Choroid plexus epithelial cell (primary cell): ENCODE measurements around the gene NRG2.

Source experiments
- DNase-seq: peaks from one replicate; pipeline ENCODE4 v3.0.0-alpha.2; 2010; ENCODE audit warnings: low read depth
- H3K4me3 ChIP-seq: 2 replicates; pipeline ENCODE4 v1.5.1; 2011; ENCODE audit warnings: low read depth, mild to moderate bottlenecking, control low read depth, low read length, moderate library complexity
- TF ChIP-seq, protein P1 (sequence below): conservative IDR thresholded peaks from 2 replicates; pipeline ENCODE4 v1.5.1; 2011; ENCODE audit warnings: low read depth, mild to moderate bottlenecking, control low read depth, inconsistent platforms, low read length, moderate library complexity

Gene NRG2

DNA sequence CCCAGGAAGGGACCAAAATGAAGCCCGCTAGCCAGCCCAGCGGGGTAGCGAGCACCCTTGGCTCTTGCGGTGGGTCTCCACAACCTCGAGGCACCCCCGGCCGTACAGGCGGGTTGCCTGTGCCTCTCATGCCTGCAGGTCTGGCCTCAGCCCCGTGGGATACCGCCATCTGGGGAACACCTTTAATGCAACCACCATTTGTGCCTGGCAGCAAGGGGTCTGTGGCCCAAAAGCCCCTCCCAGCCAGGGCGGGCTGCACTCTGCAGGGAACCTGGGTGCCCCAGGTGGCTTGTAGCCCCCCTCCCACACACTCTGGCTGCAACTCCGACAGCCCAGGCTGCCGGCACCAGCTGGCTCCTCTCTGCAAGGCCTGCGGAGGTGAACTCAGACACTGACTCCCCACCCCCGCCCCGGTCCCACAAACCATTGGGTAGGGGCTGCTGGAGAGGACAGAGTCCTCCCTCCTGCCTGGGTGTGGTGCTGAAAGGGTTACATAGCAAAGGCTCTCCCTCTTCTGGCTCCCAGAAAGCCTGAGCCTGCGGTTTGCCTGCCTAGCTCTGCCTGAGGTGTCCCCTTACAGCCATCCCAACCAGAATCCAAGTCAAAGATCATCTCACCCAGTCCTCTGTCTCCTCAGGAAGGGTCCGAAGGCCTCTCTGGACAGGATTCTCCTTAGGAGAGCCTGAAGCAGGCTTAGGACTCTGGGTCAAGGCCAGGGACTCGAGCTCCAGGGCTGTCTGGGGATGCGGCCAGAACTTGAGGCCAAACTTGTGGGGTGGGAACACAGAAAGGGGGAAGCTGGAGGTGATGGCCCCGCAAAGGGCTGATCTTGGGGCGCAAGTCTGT, 138.1 kb downstream of the NRG2 start:
- TF ChIP-seq, protein P1, sequence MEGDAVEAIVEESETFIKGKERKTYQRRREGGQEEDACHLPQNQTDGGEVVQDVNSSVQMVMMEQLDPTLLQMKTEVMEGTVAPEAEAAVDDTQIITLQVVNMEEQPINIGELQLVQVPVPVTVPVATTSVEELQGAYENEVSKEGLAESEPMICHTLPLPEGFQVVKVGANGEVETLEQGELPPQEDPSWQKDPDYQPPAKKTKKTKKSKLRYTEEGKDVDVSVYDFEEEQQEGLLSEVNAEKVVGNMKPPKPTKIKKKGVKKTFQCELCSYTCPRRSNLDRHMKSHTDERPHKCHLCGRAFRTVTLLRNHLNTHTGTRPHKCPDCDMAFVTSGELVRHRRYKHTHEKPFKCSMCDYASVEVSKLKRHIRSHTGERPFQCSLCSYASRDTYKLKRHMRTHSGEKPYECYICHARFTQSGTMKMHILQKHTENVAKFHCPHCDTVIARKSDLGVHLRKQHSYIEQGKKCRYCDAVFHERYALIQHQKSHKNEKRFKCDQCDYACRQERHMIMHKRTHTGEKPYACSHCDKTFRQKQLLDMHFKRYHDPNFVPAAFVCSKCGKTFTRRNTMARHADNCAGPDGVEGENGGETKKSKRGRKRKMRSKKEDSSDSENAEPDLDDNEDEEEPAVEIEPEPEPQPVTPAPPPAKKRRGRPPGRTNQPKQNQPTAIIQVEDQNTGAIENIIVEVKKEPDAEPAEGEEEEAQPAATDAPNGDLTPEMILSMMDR, result no peak
- no peak overlapping the region for H3K4me3 ChIP-seq
- DNase-seq, result no peak

DNA sequence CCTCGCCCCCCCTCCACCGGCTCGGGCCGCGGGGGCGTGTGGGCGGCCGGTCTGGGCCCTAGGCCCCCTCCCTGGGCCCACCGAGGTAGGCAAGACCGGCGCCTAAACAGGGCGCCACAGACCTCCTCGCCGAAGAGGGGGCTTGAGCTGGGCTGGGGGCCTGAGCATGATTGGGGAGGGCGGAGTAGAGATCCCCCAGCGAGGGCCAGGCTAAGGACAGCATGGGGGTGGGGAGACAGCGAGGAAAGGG, 138.6 kb downstream of the NRG2 start:
- H3K4me3 ChIP-seq, result no peak overlapping the region
- TF ChIP-seq, protein P1, result no peak
- no peak for DNase-seq

DNA sequence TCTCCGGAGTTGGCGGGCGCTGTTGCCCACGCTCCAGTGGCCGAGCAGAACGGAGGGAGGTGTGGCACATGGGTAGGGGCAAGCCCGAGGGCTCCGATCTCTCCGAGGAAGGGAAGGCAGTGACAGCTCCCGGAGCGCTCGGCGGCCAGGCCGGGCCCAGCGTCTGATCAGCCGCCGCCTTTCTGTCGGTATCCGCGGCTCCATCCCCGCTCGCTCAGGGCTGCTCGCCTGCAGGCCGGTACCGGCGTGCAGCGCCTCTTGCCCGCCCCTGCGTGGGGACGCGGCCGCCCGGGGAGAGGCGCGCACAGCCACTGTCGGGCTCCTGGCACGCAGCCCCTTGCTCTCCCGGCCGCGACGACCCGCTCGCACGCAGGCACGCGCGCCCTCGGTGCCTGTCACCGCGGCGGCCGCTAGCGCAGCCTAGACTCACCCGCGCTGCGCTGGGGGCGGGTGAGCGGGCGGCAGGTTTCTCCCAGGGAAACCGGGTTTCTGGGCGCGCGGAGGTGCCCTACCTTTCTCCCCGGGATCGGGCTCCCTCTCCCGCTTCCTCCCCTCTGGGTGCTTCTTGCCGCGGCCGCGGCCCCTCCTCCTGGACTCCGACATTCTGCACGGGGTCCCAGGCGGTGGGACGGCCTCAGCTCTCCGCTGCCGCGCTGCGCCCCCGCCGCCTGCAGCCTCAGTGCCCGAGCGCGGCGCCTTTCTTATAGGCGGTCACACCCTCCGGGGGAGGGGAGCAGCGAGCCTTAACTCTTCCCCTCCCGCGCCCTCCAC, 139.1 kb downstream of the NRG2 start:
- H3K4me3 ChIP-seq, result no peak overlapping the region
- TF ChIP-seq, protein P1, result no peak

GRCh38 chr5:139903450-139903794, 139.7 kb downstream of the NRG2 start:
- TF ChIP-seq, protein P1, result no peak
- DNase-seq, result no peak
- H3K4me3 ChIP-seq, result no peak overlapping the region

More for the DNA sequence above, 139.1 kb downstream of the NRG2 start:
- DNase-seq, result no peak

DNA sequence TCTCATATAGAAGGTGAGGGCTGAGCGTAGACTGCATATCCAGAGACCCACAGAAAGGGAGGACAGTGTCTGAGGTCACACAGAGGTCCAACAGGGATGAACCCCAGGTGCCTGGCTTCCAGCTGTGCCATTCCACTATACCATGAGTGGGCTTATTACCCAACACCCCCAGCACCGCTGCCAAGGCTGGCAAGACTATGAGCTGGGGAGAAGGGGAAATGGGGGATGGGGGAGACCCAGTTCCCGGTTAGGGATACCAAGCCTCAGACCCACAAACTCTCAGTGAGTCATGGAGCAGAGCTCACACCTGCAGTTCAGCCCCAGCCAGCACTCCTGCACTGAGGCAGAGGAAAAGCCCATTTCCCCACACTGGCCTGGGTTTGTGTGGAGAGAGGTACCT, 141.1 kb downstream of the NRG2 start:
- no peak overlapping the region for H3K4me3 ChIP-seq
- TF ChIP-seq, protein P1, result no peak
- DNase-seq, result no peak

DNA sequence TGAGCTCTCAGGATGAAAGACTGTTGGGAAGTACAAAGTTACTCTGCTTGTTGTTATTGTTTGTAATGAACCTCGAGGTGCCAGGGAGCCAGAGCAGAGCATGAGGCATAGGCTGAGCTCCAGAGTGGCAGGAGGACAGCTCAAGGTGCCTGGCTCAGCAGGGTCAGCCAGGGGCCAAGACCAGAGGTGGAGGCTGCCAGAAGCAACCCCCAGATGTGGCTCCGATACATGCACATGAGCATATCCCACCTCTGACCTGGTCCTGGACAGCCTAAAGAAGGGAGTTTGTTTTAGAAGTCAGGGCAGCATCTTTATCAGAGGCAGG, 141.9 kb downstream of the NRG2 start:
- no peak for DNase-seq
- no peak overlapping the region for H3K4me3 ChIP-seq
- TF ChIP-seq, protein P1, result no peak
